ENCODE measurements around the gene PDLIM1. TPM values are rescaled to one million over a fixed set of nuclear protein-coding genes. Genes with fewer than 3 reads are reported as not detected.

Gene PDLIM1
- total and polyA plus RNA-seq, 9 donors: 13.9 to 138 (median 35.3) TPM

Other genes starting within 250 kb of the PDLIM1 start
- gene CYP2C8, start 221.5 kb downstream of the PDLIM1 start, total RNA-seq: 1 to 10 TPM in 1 of 7 donors, under 1 TPM in 5, not detected in 1; 0.23 to 4.3 (median 0.49) TPM
- gene CYP2C8, start 221.5 kb downstream of the PDLIM1 start, polyA plus RNA-seq: under 1 TPM; 0.12 to 0.80 TPM
- gene ACSM6, start 96.8 kb downstream of the PDLIM1 start, total RNA-seq: under 1 TPM in 1 of 7 donors, not detected in 6; 0.13 TPM
- gene ACSM6, start 96.8 kb downstream of the PDLIM1 start, polyA plus RNA-seq: not detected

Measured in ovary (tissue), 9 donors.